ENCODE measurements around the gene GLUL.

The GLUL gene

DNA sequence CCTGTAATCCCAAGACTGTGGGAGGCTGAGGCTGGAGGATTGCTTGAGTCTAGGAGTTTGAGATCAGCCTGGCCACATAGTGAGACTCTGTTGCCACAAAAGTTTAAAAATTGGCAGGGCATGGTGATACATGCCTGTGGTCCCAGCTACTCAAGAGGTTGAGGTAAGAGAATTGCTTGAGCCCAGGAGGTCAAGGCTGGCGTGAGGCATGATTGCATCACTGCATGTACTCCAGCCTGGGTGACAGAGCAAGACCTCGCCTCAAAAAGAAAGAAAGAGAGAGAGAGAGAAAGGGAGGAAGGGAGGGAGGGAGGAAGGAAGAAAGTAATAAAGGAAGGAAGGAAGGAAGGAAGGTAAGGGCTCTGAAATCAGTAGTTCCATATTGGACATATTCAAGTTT lies 25.0 kb downstream of the GLUL start:
- 81% methylated on average over 2 of the region's 2 CpGs for WGBS
- no peak overlapping the region for H3K4ac ChIP-seq (ENCODE audit: low read depth in 1 of 2, low read length in 2 of 2)

DNA sequence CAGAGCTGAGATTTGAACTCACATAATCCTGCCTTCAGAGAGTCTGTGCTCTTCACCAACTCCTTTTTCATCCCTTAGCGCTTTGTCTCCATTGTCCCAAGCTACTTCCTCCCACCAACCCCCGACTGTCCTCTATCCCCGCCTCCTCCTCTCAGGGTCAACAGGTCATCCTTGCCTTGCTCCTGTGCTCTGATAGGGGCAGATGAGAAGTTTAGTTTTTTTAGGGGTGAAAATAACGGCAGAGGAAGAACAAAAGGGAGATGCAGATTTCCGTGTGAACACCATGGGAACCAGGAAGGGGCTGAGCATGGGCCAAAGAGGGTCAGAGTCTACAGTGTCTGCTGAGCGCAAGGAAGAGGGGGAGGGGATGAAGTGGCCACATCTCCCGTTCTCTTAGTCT lies 31.9 kb downstream of the GLUL start:
- H2AK5ac ChIP-seq (ENCODE audit: low read length, severe bottlenecking), result no peak overlapping the region
- no peak overlapping the region for H3K27ac ChIP-seq (ENCODE audit: low read length, poor library complexity, severe bottlenecking)
- 77% methylated on average over 5 of the region's 7 CpGs for WGBS

More for the DNA sequence above, 25.0 kb downstream of the GLUL start:
- Histone ChIP-seq H3K4me2 (ENCODE audit: low read length, poor library complexity, severe bottlenecking) (no peak overlapping the region), H3K27ac (ENCODE audit: low read length, poor library complexity, severe bottlenecking) (no peak overlapping the region), H2BK120ac (ENCODE audit: low read depth, low read length) (no peak overlapping the region), H2AFZ (ENCODE audit: low read depth, low read length) (no peak overlapping the region), H3K36me3 (ENCODE audit: control insufficient read depth in 1 of 2, insufficient read depth in 2 of 2, low read depth in 1 of 2, low read length in 2 of 2) (no peaks in the 10 kb centered on the region), H2BK5ac (ENCODE audit: low read depth, low read length, poor library complexity, severe bottlenecking) (no peak overlapping the region), H2BK15ac (ENCODE audit: low read depth, poor library complexity, severe bottlenecking) (no peak overlapping the region), H3K18ac (ENCODE audit: low read depth in 1 of 2, low read length in 2 of 2) (no peak overlapping the region), H3K4me1 (ENCODE audit: control insufficient read depth, insufficient read depth, low read depth, low read length) (no peaks in the 10 kb centered on the region), H3K9me3 (ENCODE audit: control insufficient read depth, low read length) (no peaks in the 10 kb centered on the region), H2BK12ac (ENCODE audit: low read length in 2 of 2) (no peak overlapping the region), H2AK5ac (ENCODE audit: low read length, severe bottlenecking) (no peak overlapping the region), H4K8ac (ENCODE audit: low read length) (no peak overlapping the region), H3K14ac (ENCODE audit: low read length in 2 of 2) (peak overlapping the region in 1 of 2 experiments; percentile 39), H3K9ac (ENCODE audit: low read length) (no peak overlapping the region), H3K4me3 (ENCODE audit: insufficient read depth in 1 of 2, low read depth in 1 of 2, low read length in 2 of 2) (no peak overlapping the region), H3K23ac (ENCODE audit: low read length in 2 of 2) (no peak overlapping the region), H4K91ac (ENCODE audit: low read length) (no peak overlapping the region), H3K79me1 (replicated peaks; ENCODE audit: low read length, poor library complexity, severe bottlenecking) (no peaks in the 10 kb centered on the region), H3K27me3 (ENCODE audit: control insufficient read depth in 1 of 2, insufficient read depth in 1 of 2, low read length in 2 of 2) (peaks cover 5 to 15% of the 10 kb centered on the region in 2 experiments)
- DNase-seq, result no peak

DNA sequence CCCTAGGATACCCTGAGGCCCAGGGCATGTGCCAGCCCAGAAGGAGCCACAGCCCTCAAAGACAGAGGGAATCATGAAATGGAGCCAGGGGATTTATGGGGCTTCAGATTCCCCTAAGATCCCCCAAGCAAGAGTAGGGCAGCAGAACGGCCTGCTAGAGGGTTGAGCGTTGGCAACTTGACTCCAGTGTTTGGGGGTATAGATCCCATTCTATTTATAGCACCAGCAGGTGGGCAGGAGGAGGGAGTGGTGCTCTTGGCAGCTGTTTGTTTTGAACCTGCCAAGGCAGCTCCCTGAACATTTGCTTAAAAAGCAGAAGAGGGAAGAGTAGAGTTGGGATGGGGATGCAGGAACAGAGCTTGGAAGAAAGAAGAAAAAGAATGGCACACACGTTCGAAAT lies 33.7 kb downstream of the GLUL start:
- H4K8ac ChIP-seq (ENCODE audit: low read length), result no peak overlapping the region
- H3K4me2 ChIP-seq (ENCODE audit: low read length, poor library complexity, severe bottlenecking), result no peak overlapping the region
- H4K91ac ChIP-seq (ENCODE audit: low read length), result no peak overlapping the region
- no peak for DNase-seq
- no peaks in the 10 kb centered on the region for H3K4me1 ChIP-seq (ENCODE audit: control insufficient read depth, insufficient read depth, low read depth, low read length)
- H2BK15ac ChIP-seq (ENCODE audit: low read depth, poor library complexity, severe bottlenecking), result no peak overlapping the region
- no peak overlapping the region for H2BK12ac ChIP-seq (ENCODE audit: low read length in 2 of 2)
- no peak overlapping the region for H3K9ac ChIP-seq (ENCODE audit: low read length)
- 81% methylated on average over 4 of the region's 4 CpGs for WGBS
- H2AFZ ChIP-seq (ENCODE audit: low read depth, low read length), result no peak overlapping the region
- H3K36me3 ChIP-seq (ENCODE audit: control insufficient read depth in 1 of 2, insufficient read depth in 2 of 2, low read depth in 1 of 2, low read length in 2 of 2), result no peaks in the 10 kb centered on the region
- no peak overlapping the region for H3K18ac ChIP-seq (ENCODE audit: low read depth in 1 of 2, low read length in 2 of 2)
- H3K27ac ChIP-seq (ENCODE audit: low read length, poor library complexity, severe bottlenecking), result no peak overlapping the region
- peaks cover 0 to 3% of the 10 kb centered on the region in 2 experiments for H3K27me3 ChIP-seq (ENCODE audit: control insufficient read depth in 1 of 2, insufficient read depth in 1 of 2, low read length in 2 of 2)
- no peak overlapping the region for H3K4me3 ChIP-seq (ENCODE audit: insufficient read depth in 1 of 2, low read depth in 1 of 2, low read length in 2 of 2)
- H3K9me3 ChIP-seq (ENCODE audit: control insufficient read depth, low read length), result no peaks in the 10 kb centered on the region
- H3K4ac ChIP-seq (ENCODE audit: low read depth in 1 of 2, low read length in 2 of 2), result no peak overlapping the region
- H2BK5ac ChIP-seq (ENCODE audit: low read depth, low read length, poor library complexity, severe bottlenecking), result no peak overlapping the region
- H3K14ac ChIP-seq (ENCODE audit: low read length in 2 of 2), result no peak overlapping the region
- H2AK5ac ChIP-seq (ENCODE audit: low read length, severe bottlenecking), result no peak overlapping the region
- H2BK120ac ChIP-seq (ENCODE audit: low read depth, low read length), result no peak overlapping the region
- no peak overlapping the region for H3K23ac ChIP-seq (ENCODE audit: low read length in 2 of 2)
- no peaks in the 10 kb centered on the region for H3K79me1 ChIP-seq (replicated peaks; ENCODE audit: low read length, poor library complexity, severe bottlenecking)

More for the DNA sequence above, 31.9 kb downstream of the GLUL start:
- H3K36me3 ChIP-seq (ENCODE audit: control insufficient read depth in 1 of 2, insufficient read depth in 2 of 2, low read depth in 1 of 2, low read length in 2 of 2), result no peaks in the 10 kb centered on the region
- no peak overlapping the region for H3K14ac ChIP-seq (ENCODE audit: low read length in 2 of 2)
- no peak overlapping the region for H3K4me3 ChIP-seq (ENCODE audit: insufficient read depth in 1 of 2, low read depth in 1 of 2, low read length in 2 of 2)
- H2BK5ac ChIP-seq (ENCODE audit: low read depth, low read length, poor library complexity, severe bottlenecking), result no peak overlapping the region
- no peaks in the 10 kb centered on the region for H3K4me1 ChIP-seq (ENCODE audit: control insufficient read depth, insufficient read depth, low read depth, low read length)
- no peak overlapping the region for H2BK12ac ChIP-seq (ENCODE audit: low read length in 2 of 2)
- H3K18ac ChIP-seq (ENCODE audit: low read depth in 1 of 2, low read length in 2 of 2), result no peak overlapping the region
- no peak for DNase-seq
- H4K8ac ChIP-seq (ENCODE audit: low read length), result no peak overlapping the region
- H3K9ac ChIP-seq (ENCODE audit: low read length), result no peak overlapping the region
- H4K91ac ChIP-seq (ENCODE audit: low read length), result no peak overlapping the region
- no peak overlapping the region for H2BK15ac ChIP-seq (ENCODE audit: low read depth, poor library complexity, severe bottlenecking)
- H3K27me3 ChIP-seq (ENCODE audit: control insufficient read depth in 1 of 2, insufficient read depth in 1 of 2, low read length in 2 of 2), result peaks cover 0 to 3% of the 10 kb centered on the region in 2 experiments
- no peak overlapping the region for H3K23ac ChIP-seq (ENCODE audit: low read length in 2 of 2)
- H2AFZ ChIP-seq (ENCODE audit: low read depth, low read length), result no peak overlapping the region
- H3K4ac ChIP-seq (ENCODE audit: low read depth in 1 of 2, low read length in 2 of 2), result no peak overlapping the region
- no peak overlapping the region for H3K4me2 ChIP-seq (ENCODE audit: low read length, poor library complexity, severe bottlenecking)
- H3K79me1 ChIP-seq (replicated peaks; ENCODE audit: low read length, poor library complexity, severe bottlenecking), result no peaks in the 10 kb centered on the region
- H2BK120ac ChIP-seq (ENCODE audit: low read depth, low read length), result no peak overlapping the region
- H3K9me3 ChIP-seq (ENCODE audit: control insufficient read depth, low read length), result no peaks in the 10 kb centered on the region

DNA sequence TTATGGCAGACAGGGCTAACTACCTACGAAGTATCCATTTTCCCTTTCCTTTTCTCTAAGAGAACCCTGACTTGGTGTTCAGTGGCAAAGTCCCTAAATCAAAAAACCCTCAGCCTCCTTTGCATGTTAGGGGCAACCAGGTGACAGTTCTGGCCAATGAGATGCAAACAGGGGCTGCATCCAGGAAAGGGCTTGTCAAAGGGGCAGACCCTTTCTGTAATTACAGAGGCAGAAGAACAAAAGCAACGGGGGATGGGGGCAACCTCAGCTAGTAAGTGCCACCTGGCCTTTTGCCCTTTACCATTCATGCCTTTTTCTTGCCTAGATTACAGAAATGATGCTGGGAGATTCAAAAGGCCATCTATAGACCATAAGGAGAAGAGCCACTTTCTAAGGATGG lies 34.4 kb downstream of the GLUL start:
- Histone ChIP-seq H3K14ac (ENCODE audit: low read length in 2 of 2) (no peak overlapping the region), H3K27me3 (ENCODE audit: control insufficient read depth in 1 of 2, insufficient read depth in 1 of 2, low read length in 2 of 2) (peaks cover 0 to 3% of the 10 kb centered on the region in 2 experiments), H3K79me1 (replicated peaks; ENCODE audit: low read length, poor library complexity, severe bottlenecking) (no peaks in the 10 kb centered on the region), H2AK5ac (ENCODE audit: low read length, severe bottlenecking) (no peak overlapping the region), H3K18ac (ENCODE audit: low read depth in 1 of 2, low read length in 2 of 2) (no peak overlapping the region), H3K27ac (ENCODE audit: low read length, poor library complexity, severe bottlenecking) (no peak overlapping the region), H3K36me3 (ENCODE audit: control insufficient read depth in 1 of 2, insufficient read depth in 2 of 2, low read depth in 1 of 2, low read length in 2 of 2) (no peaks in the 10 kb centered on the region), H2BK120ac (ENCODE audit: low read depth, low read length) (no peak overlapping the region), H3K9me3 (ENCODE audit: control insufficient read depth, low read length) (no peaks in the 10 kb centered on the region), H3K23ac (ENCODE audit: low read length in 2 of 2) (no peak overlapping the region), H2BK5ac (ENCODE audit: low read depth, low read length, poor library complexity, severe bottlenecking) (no peak overlapping the region), H3K4me1 (ENCODE audit: control insufficient read depth, insufficient read depth, low read depth, low read length) (no peaks in the 10 kb centered on the region), H3K4me3 (ENCODE audit: insufficient read depth in 1 of 2, low read depth in 1 of 2, low read length in 2 of 2) (no peak overlapping the region), H2BK12ac (ENCODE audit: low read length in 2 of 2) (no peak overlapping the region), H2AFZ (ENCODE audit: low read depth, low read length) (no peak overlapping the region), H2BK15ac (ENCODE audit: low read depth, poor library complexity, severe bottlenecking) (no peak overlapping the region), H3K4me2 (ENCODE audit: low read length, poor library complexity, severe bottlenecking) (no peak overlapping the region), H4K91ac (ENCODE audit: low read length) (no peak overlapping the region), H3K4ac (ENCODE audit: low read depth in 1 of 2, low read length in 2 of 2) (no peak overlapping the region), H3K9ac (ENCODE audit: low read length) (no peak overlapping the region), H4K8ac (ENCODE audit: low read length) (no peak overlapping the region)
- DNase-seq, result no peak
- 76% methylated on average over 2 of the region's 2 CpGs for WGBS

All from mesenchymal stem cell (in vitro differentiated cells and primary cell).